Endodermal cell (in vitro differentiated cells): ENCODE data around the gene NFKB1. TPM values are rescaled to one million over a fixed set of nuclear protein-coding genes. Genes with fewer than 3 reads are reported as not detected.
A peak's percentile ranks its signal among the peaks of the same experiment; 100 is the strongest.

Experiments
- DNase-seq: peaks from one replicate; pipeline ENCODE4 v3.0.0-alpha.2; 2017
- H3K27ac ChIP-seq: 2 replicates; pipeline ENCODE4 v1.5.1; 2013; ENCODE audit warnings: mild to moderate bottlenecking, low read depth, low read length, moderate library complexity
- H3K27me3 ChIP-seq: 2 replicates; pipeline ENCODE4 v1.6.1; 2013; ENCODE audit warnings: mild to moderate bottlenecking, low read length, moderate library complexity; ENCODE audit not compliant: insufficient read depth, control insufficient read depth, poor library complexity, severe bottlenecking
- H3K36me3 ChIP-seq: 2 replicates; pipeline ENCODE4 v1.7.0; 2013; ENCODE audit warnings: mild to moderate bottlenecking, low read length, moderate library complexity; ENCODE audit not compliant: control insufficient read depth, insufficient read depth
- H3K4me1 ChIP-seq: one replicate; pipeline ENCODE4 v1.7.0; 2013; ENCODE audit warnings: low read length; ENCODE audit not compliant: control insufficient read depth, insufficient read depth
- H3K4me3 ChIP-seq: 2 replicates; pipeline ENCODE4 v1.5.1; 2013; ENCODE audit warnings: mild to moderate bottlenecking, low read length, moderate library complexity
- H3K9ac ChIP-seq: 2 replicates; pipeline ENCODE4 v1.6.1; 2013; ENCODE audit warnings: mild to moderate bottlenecking, low read length, moderate library complexity; ENCODE audit not compliant: poor library complexity, severe bottlenecking; ENCODE audit errors: extremely low read depth
- H3K9me3 ChIP-seq: 2 replicates; pipeline ENCODE4 v1.6.1; 2013; ENCODE audit warnings: mild to moderate bottlenecking, low read length, moderate library complexity; ENCODE audit not compliant: control insufficient read depth
- H3K27ac Mint-ChIP-seq: 2 replicates; pipeline ENCODE4 v1.8.0; 2020; ENCODE audit warnings: mixed read lengths
- H3K27me3 Mint-ChIP-seq: 2 replicates; pipeline ENCODE4 v1.8.0; 2021; ENCODE audit warnings: mild to moderate bottlenecking, mixed read lengths; ENCODE audit not compliant: insufficient read depth
- H3K36me3 Mint-ChIP-seq: 2 replicates; pipeline ENCODE4 v1.8.0; 2020; ENCODE audit warnings: low read depth, mixed read lengths
- H3K4me1 Mint-ChIP-seq: 2 replicates; pipeline ENCODE4 v1.8.0; 2020; ENCODE audit warnings: mixed read lengths
- H3K4me3 Mint-ChIP-seq: 2 replicates; pipeline ENCODE4 v1.8.0; 2020; ENCODE audit warnings: mild to moderate bottlenecking, moderate library complexity, mixed read lengths
- H3K9me3 Mint-ChIP-seq: 2 replicates; pipeline ENCODE4 v1.8.0; 2020; ENCODE audit warnings: mild to moderate bottlenecking, mixed read lengths
- WGBS, 2 experiments: methylation state at CpG; one replicate each; pipeline versions ENCODE4 v1.1.5 to v1.1.7; 2013; ENCODE audit warnings: missing lambda C conversion rate in 2 of 2, mixed read lengths in 1 of 2; ENCODE audit not compliant: insufficient coverage in 1 of 2, insufficient read length in 1 of 2; 5-methylcytosine and 5-hydroxymethylcytosine counted together
- total RNA-seq, 2 donors: library from RNA; stranded (reverse); fragmentation: NEBNext Ultra II Directional in 1 of 2; extraction: Animal tissue kit (Norgen Biotek cat#: 25700) in 1 of 2; gene quantifications; 2 replicates in 1 of 2; 3 replicates in 1 of 2; pipeline ENCODE4 v1.2.1, GENCODE V29; 2021
- TF ChIP-seq, protein P1 (sequence below): fragments of 200-600 bp; sonication (generic); conservative IDR thresholded peaks from 2 replicates; pipeline ENCODE4 v1.5.0; 2021; ENCODE audit warnings: antibody characterized with exemption, mild to moderate bottlenecking

The NFKB1 gene
- total RNA-seq, 2 donors from 2014 or later = 4.4 to 5.6 TPM

- no peaks in the 10 kb centered on the region for H3K9me3 ChIP-seq
- no peak overlapping the region for H3K27ac Mint-ChIP-seq
Measured at GRCh38 chr4:102665527-102665926, 164.4 kb downstream of the NFKB1 start.

More at GRCh38 chr4:102665527-102665926, 164.4 kb downstream of the NFKB1 start:
- Mint-ChIP-seq H3K27me3 (no peaks in the 10 kb centered on the region), H3K9me3 (no peaks in the 10 kb centered on the region), H3K36me3 (peaks cover 19% of the 10 kb centered on the region), H3K4me3 (no peak overlapping the region), H3K4me1 (no peaks in the 10 kb centered on the region)
- no peaks in the 10 kb centered on the region for H3K27me3 ChIP-seq
- no peak overlapping the region for H3K4me3 ChIP-seq
- no peak for DNase-seq
- peak overlapping the region; percentile 4 for H3K27ac ChIP-seq
- WGBS, 2 experiments = 93 to 100% methylated on average over 2 to 3 of the region's 3 CpGs
- TF ChIP-seq, protein P1, sequence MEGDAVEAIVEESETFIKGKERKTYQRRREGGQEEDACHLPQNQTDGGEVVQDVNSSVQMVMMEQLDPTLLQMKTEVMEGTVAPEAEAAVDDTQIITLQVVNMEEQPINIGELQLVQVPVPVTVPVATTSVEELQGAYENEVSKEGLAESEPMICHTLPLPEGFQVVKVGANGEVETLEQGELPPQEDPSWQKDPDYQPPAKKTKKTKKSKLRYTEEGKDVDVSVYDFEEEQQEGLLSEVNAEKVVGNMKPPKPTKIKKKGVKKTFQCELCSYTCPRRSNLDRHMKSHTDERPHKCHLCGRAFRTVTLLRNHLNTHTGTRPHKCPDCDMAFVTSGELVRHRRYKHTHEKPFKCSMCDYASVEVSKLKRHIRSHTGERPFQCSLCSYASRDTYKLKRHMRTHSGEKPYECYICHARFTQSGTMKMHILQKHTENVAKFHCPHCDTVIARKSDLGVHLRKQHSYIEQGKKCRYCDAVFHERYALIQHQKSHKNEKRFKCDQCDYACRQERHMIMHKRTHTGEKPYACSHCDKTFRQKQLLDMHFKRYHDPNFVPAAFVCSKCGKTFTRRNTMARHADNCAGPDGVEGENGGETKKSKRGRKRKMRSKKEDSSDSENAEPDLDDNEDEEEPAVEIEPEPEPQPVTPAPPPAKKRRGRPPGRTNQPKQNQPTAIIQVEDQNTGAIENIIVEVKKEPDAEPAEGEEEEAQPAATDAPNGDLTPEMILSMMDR = no peak
- no peaks in the 10 kb centered on the region for H3K4me1 ChIP-seq
- H3K36me3 ChIP-seq = peaks cover 6% of the 10 kb centered on the region
- H3K9ac ChIP-seq = no peak overlapping the region

Other genes with a start within 250 kb of the NFKB1 start
- 10 to 100 TPM; 64.4 to 76.4 TPM for gene SLC39A8, start 155.9 kb upstream of the NFKB1 start, total RNA-seq